HepG2 (cell line): ENCODE data around the gene TBCD. TPM values are rescaled to one million over a fixed set of nuclear protein-coding genes. Genes with fewer than 3 reads are reported as not detected.

Experiments used
- ARNT2 ChIP-seq: sonication (generic); formaldehyde crosslinking; IDR thresholded peaks from 2 replicates; pipeline ENCODE4 v1.8.0; 2022; ENCODE audit warnings: mild to moderate bottlenecking, low read depth, missing genetic modification reagents, moderate library complexity
- CC2D1A ChIP-seq: sonication (generic); formaldehyde crosslinking; IDR thresholded peaks from 2 replicates; pipeline ENCODE4 v1.8.1; 2023; ENCODE audit warnings: mild to moderate bottlenecking, missing genetic modification reagents
- CCAR2 ChIP-seq: fragments of 200-400 bp; formaldehyde crosslinking; optimal IDR thresholded peaks from 2 replicates; pipeline ENCODE3; 2018; ENCODE audit warnings: low read depth, mild to moderate bottlenecking, low read length, moderate library complexity
- MTA1 ChIP-seq: sonication (generic); formaldehyde crosslinking; IDR thresholded peaks from 2 replicates; pipeline ENCODE4 v1.4.0; 2020; ENCODE audit warnings: missing genetic modification reagents, mild to moderate bottlenecking, borderline replicate concordance
- RXRB ChIP-seq: IDR thresholded peaks from 2 replicates; pipeline ENCODE4 v1.6.1; 2016; ENCODE audit warnings: borderline replicate concordance, missing genetic modification reagents, missing compliant biosample characterization
- SIX1 ChIP-seq: sonication (generic); formaldehyde crosslinking; IDR thresholded peaks from 2 replicates; pipeline ENCODE4 v1.4.0; 2020; ENCODE audit warnings: missing genetic modification reagents, borderline replicate concordance
- SNRNP70 ChIP-seq: fragments of 200-400 bp; formaldehyde crosslinking; IDR thresholded peaks from 2 replicates; pipeline ENCODE4 v1.6.1; 2017; ENCODE audit warnings: mild to moderate bottlenecking, low read depth, low read length, moderate library complexity
- SYNCRIP ChIP-seq: fragments of 200-400 bp; formaldehyde crosslinking; IDR thresholded peaks from 2 replicates; pipeline ENCODE4 v1.6.1; 2018; ENCODE audit warnings: mild to moderate bottlenecking, low read depth, low read length; ENCODE audit not compliant: insufficient read depth
- WIZ ChIP-seq: sonication (generic); formaldehyde crosslinking; IDR thresholded peaks from 2 replicates; pipeline ENCODE4 v1.5.1; 2020; ENCODE audit warnings: mild to moderate bottlenecking, missing genetic modification reagents
- YEATS2 ChIP-seq: sonication (generic); formaldehyde crosslinking; IDR thresholded peaks from 2 replicates; pipeline ENCODE4 v1.4.0; 2020; ENCODE audit warnings: missing genetic modification reagents, borderline replicate concordance
- ZBTB20 ChIP-seq: sonication (generic); formaldehyde crosslinking; IDR thresholded peaks from 2 replicates; pipeline ENCODE4 v1.8.1; 2023; ENCODE audit warnings: missing genetic modification reagents, low read depth, mild to moderate bottlenecking, borderline replicate concordance
- ZNF230 ChIP-seq: sonication (generic); formaldehyde crosslinking; IDR thresholded peaks from 2 replicates; pipeline ENCODE4 v1.4.0; 2020; ENCODE audit warnings: mild to moderate bottlenecking, missing genetic modification reagents
- ZNF432 ChIP-seq: sonication (generic); formaldehyde crosslinking; IDR thresholded peaks from 2 replicates; pipeline ENCODE4 v1.5.0; 2020; ENCODE audit warnings: missing genetic modification reagents, mild to moderate bottlenecking, borderline replicate concordance
- ZNF530 ChIP-seq: sonication (generic); formaldehyde crosslinking; IDR thresholded peaks from 2 replicates; pipeline ENCODE4 v1.5.0; 2020; ENCODE audit warnings: low read depth, mild to moderate bottlenecking, missing genetic modification reagents
- ZNF552 ChIP-seq: sonication (generic); formaldehyde crosslinking; IDR thresholded peaks from 2 replicates; pipeline ENCODE4 v1.9.0; 2022; ENCODE audit warnings: missing genetic modification reagents, mild to moderate bottlenecking, borderline replicate concordance
- ZNF614 ChIP-seq: IDR thresholded peaks from 2 replicates; pipeline ENCODE4 v1.6.1; 2018; ENCODE audit warnings: missing biosample characterization, missing genetic modification reagents, inconsistent platforms, borderline replicate concordance
- ZNF629 ChIP-seq: sonication (generic); formaldehyde crosslinking; conservative IDR thresholded peaks from 2 replicates; pipeline ENCODE4 v1.5.0; 2020; ENCODE audit warnings: missing genetic modification reagents
- ZNF724P ChIP-seq: sonication (generic); formaldehyde crosslinking; IDR thresholded peaks from 2 replicates; pipeline ENCODE4 v1.8.0; 2022; ENCODE audit warnings: missing genetic modification reagents, borderline replicate concordance
- polyA plus RNA-seq, 8 experiments: library from polyadenylated mRNA; depleted of rRNA in 3 of 8; stranded (reverse) in 7 of 8; unstranded in 1 of 8; fragments of >200 nt; fragmentation: Illumina TruSeq in 4 of 8; extraction: Trizol in 4 of 8; gene quantifications; 2 replicates each; pipeline versions ENCODE4 v1.2.1 to v1.2.3, GENCODE V29; 2011 to 2016; ENCODE audit warnings: low read depth in 4 of 8, missing spikeins in 1 of 8, mixed read lengths in 1 of 8; ENCODE audit not compliant: insufficient read depth in 1 of 8
- total RNA-seq, 5 experiments: library from RNA; depleted of rRNA; stranded (reverse); fragments of >200 nt; fragmentation: Illumina TruSeq; extraction: Trizol; gene quantifications; 2 replicates each; pipeline ENCODE4 v1.2.3, GENCODE V29; 2016; ENCODE audit warnings: low read depth in 1 of 5
- TF ChIP-seq, protein P1 (sequence below): sonication (generic); formaldehyde crosslinking; conservative IDR thresholded peaks from 2 replicates; pipeline ENCODE4 v1.4.0; 2020; ENCODE audit warnings: missing genetic modification reagents
- TF ChIP-seq, protein P2 (sequence below): sonication (generic); formaldehyde crosslinking; IDR thresholded peaks from 2 replicates; pipeline ENCODE4 v1.5.0; 2020; ENCODE audit warnings: mild to moderate bottlenecking, missing genetic modification reagents, borderline replicate concordance

Gene TBCD
- total and polyA plus RNA-seq, 2 of the 13 experiments (the other 11 are each of a cell fraction or from before 2014, with no cell fraction given): 33.9 to 54.8 TPM

DNA sequence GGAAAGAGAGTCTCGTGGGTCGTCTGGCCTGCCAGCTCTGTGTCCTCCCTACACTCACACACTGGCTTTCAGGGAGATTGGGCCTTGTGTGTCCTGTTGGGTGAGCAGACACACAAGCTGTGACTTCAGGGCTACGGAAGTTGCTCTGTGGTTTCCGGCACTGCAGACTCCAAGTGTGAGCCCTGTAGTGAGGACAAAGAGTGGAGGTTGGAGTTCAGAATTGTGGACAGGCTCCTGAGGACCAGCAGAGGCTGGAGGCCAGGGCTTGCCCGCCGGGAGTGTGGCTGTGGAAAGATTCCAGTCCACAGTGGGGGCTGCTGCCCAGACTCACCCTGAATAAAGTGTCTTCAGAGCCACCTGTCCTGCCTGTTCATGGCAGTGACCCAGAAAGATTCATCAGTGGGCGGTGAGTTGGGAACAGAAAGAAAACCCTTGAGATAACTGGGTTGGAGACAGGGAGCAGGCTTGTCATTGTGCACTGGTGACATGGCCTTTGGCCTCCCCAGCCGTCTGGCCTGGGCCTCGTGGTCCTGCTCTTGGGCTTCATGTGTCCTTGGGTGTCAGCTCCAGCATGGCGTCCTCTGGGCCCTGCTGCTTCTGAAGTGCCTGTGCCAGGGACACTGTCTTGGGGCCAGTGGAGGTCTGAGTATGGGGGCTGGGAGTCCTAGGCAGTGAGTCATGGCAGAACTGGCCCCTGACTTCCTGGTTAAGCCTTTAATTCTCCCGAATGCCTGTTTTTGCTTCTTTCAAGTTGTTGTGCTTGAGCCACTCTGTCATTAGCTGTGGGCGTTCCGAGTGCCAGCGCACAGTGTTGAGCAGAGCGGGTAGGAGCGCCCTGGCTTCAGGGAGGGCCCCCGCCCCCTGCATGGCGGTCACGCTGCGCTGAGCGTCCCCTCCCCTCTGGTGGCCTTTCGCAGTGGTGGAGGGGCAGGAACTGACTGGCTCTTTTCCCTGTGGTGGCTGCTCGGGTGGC is 107.9 kb downstream of the TBCD start (continued):
- TF ChIP-seq, protein P1, sequence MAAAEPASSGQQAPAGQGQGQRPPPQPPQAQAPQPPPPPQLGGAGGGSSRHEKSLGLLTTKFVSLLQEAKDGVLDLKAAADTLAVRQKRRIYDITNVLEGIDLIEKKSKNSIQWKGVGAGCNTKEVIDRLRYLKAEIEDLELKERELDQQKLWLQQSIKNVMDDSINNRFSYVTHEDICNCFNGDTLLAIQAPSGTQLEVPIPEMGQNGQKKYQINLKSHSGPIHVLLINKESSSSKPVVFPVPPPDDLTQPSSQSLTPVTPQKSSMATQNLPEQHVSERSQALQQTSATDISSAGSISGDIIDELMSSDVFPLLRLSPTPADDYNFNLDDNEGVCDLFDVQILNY (CRISPR knock-in tag): 0 out of 2 replicates have a peak, but pooled peaks have one; percentile 9
- TF ChIP-seq ZNF230 (CRISPR knock-in tag): no peak
- no peak for TF ChIP-seq SYNCRIP
- TF ChIP-seq, protein P2, sequence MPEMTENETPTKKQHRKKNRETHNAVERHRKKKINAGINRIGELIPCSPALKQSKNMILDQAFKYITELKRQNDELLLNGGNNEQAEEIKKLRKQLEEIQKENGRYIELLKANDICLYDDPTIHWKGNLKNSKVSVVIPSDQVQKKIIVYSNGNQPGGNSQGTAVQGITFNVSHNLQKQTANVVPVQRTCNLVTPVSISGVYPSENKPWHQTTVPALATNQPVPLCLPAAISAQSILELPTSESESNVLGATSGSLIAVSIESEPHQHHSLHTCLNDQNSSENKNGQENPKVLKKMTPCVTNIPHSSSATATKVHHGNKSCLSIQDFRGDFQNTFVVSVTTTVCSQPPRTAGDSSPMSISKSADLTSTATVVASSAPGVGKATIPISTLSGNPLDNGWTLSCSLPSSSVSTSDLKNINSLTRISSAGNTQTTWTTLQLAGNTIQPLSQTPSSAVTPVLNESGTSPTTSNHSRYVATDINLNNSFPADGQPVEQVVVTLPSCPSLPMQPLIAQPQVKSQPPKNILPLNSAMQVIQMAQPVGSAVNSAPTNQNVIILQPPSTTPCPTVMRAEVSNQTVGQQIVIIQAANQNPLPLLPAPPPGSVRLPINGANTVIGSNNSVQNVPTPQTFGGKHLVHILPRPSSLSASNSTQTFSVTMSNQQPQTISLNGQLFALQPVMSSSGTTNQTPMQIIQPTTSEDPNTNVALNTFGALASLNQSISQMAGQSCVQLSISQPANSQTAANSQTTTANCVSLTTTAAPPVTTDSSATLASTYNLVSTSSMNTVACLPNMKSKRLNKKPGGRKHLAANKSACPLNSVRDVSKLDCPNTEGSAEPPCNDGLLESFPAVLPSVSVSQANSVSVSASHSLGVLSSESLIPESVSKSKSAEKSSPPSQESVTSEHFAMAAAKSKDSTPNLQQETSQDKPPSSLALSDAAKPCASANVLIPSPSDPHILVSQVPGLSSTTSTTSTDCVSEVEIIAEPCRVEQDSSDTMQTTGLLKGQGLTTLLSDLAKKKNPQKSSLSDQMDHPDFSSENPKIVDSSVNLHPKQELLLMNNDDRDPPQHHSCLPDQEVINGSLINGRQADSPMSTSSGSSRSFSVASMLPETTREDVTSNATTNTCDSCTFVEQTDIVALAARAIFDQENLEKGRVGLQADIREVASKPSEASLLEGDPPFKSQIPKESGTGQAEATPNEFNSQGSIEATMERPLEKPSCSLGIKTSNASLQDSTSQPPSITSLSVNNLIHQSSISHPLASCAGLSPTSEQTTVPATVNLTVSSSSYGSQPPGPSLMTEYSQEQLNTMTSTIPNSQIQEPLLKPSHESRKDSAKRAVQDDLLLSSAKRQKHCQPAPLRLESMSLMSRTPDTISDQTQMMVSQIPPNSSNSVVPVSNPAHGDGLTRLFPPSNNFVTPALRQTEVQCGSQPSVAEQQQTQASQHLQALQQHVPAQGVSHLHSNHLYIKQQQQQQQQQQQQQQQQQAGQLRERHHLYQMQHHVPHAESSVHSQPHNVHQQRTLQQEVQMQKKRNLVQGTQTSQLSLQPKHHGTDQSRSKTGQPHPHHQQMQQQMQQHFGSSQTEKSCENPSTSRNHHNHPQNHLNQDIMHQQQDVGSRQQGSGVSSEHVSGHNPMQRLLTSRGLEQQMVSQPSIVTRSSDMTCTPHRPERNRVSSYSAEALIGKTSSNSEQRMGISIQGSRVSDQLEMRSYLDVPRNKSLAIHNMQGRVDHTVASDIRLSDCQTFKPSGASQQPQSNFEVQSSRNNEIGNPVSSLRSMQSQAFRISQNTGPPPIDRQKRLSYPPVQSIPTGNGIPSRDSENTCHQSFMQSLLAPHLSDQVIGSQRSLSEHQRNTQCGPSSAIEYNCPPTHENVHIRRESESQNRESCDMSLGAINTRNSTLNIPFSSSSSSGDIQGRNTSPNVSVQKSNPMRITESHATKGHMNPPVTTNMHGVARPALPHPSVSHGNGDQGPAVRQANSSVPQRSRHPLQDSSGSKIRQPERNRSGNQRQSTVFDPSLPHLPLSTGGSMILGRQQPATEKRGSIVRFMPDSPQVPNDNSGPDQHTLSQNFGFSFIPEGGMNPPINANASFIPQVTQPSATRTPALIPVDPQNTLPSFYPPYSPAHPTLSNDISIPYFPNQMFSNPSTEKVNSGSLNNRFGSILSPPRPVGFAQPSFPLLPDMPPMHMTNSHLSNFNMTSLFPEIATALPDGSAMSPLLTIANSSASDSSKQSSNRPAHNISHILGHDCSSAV: no peak
- TF ChIP-seq ZNF629 (CRISPR knock-in tag): no peak
- TF ChIP-seq RXRB (CRISPR knock-in tag): no peak
- no peak for TF ChIP-seq ZNF552 (CRISPR knock-in tag)
- TF ChIP-seq CCAR2: no peak
- no peak; the same call in 1 of the 2 replicates for TF ChIP-seq ZBTB20
- TF ChIP-seq YEATS2 (CRISPR knock-in tag): 0 out of 2 replicates have a peak, but pooled peaks have one; percentile 20
- no peak for TF ChIP-seq ARNT2
- no peak for TF ChIP-seq ZNF614 (CRISPR knock-in tag)
- TF ChIP-seq ZNF724P: no peak
- TF ChIP-seq CC2D1A: no peak
- no peak for TF ChIP-seq SNRNP70
- TF ChIP-seq WIZ: no peak
- TF ChIP-seq ZNF432 (CRISPR knock-in tag): no peak
- TF ChIP-seq ZNF530 (CRISPR knock-in tag): no peak
- TF ChIP-seq MTA1 (CRISPR knock-in tag): no peak
- no peak for TF ChIP-seq SIX1 (CRISPR knock-in tag)
